Hindlimb muscle (tissue), 1 donor: ENCODE results near the gene SIGLEC8. TPM values are rescaled to one million over a fixed set of nuclear protein-coding genes. Genes with fewer than 3 reads are reported as not detected.
"Not testable (repeated sequence)": the region's sequence is repeated elsewhere in the genome, so short reads cannot be mapped to it uniquely, and the experiment has no call there.

Experiments used
- DNase-seq: peaks from one replicate; pipeline ENCODE4 v3.0.0-alpha.2; 2013
- polyA plus RNA-seq: library from polyadenylated mRNA; unstranded; fragments of 120-200 nt; gene quantifications from one replicate; pipeline ENCODE4 v1.2.1, GENCODE V29; 2013; ENCODE audit not compliant: insufficient read length

Gene SIGLEC8
- polyA plus RNA-seq, result 0.10 TPM

DNA sequence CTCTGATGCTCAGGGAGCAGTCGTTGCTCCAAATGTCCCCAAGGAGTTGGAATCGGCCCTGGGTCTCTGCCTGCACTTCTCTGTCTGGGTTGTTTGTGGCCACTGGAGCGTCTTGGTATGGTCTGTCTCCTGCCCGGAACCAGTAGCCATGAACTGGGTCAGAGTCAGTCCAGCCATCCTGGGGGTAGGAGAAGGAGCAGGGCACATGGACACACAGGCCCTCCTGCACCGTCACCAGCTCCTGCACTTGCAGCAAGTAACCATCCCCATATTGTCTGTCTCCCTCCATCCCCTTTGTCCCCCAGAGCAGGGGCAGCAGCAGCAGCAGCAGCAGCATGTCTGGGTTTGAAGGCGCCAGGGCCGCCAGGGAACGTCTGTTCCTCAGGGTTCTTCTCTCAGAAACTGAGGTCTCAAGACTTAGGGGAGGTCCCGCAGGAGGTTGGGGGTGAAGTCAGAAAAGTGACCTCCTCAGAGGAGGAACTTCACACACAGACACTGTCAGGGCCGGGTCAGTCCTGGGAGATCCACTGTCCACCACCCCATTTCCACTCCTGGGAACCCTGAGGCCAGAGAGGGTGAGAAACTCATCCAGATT, at the start of gene SIGLEC8:
Gene SIGLEC8 (minus strand): TSS at position 404 of the 595 bp plus-strand sequence. CDS start 67 bp downstream, at position 337.
- no peak for DNase-seq

DNA sequence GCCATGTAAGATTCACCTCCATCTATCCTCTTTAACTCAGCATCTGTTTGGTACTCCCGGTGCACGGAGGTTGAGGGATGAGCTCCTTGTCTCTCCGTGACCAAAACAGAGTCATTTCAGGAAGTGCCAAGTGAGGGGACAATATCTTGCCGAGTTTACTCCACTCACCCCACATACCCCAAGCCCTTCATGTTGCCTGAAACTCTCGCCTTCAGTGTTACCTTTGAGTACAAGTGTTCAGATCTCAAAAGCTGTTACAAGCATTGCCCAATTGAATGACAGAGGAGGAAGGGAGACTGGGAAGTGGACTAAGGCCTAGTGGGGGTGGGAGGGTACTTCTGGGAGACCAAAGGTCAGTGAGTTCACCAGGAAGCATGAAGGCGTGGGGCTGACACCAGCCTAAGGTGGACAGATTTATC, 49.4 kb upstream of the SIGLEC8 start:
- DNase-seq, result no peak

DNA sequence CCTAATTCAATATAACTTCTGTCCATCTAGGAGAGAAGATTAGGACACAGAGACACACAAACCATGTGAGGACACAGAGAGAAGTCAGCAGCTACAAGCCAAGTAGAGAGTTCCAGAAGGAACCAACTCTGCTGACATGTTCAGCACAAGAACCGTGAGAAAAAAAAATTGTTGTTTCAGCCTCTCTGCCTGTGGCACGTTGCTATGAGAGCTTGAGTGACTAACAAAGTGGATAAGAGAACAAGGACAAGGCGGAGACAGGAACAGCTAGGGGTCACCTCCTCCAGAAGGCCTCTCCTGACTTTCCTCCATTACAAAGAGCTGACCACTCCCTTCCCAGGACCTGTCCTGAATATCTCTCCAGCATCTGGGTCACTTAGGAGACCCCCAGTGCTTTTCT, 48.9 kb upstream of the SIGLEC8 start:
- no peak for DNase-seq

DNA sequence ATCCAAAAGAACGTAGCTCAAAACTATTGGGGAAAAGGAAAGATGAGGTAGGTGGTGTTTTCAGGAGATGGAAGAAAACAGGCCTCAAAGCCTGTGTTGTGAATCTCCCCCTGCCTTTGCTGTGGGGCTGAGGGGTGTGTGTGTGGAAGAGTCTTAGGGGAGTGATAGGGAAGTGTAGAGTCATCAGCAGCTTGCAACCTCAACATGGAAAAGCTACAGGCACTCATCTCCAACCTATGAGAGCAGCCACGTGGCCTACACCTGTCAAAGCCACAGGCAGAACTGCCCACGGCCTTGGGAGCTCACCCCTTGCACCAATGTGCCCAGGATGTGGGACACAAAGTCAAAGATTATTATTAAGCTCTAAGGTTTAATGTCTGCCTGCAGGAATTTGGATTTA, 47.6 kb upstream of the SIGLEC8 start:
- no peak for DNase-seq

- DNase-seq, result no peak
Observed at GRCh38 chr19:51503896-51504295, 45.6 kb upstream of the SIGLEC8 start.

DNA sequence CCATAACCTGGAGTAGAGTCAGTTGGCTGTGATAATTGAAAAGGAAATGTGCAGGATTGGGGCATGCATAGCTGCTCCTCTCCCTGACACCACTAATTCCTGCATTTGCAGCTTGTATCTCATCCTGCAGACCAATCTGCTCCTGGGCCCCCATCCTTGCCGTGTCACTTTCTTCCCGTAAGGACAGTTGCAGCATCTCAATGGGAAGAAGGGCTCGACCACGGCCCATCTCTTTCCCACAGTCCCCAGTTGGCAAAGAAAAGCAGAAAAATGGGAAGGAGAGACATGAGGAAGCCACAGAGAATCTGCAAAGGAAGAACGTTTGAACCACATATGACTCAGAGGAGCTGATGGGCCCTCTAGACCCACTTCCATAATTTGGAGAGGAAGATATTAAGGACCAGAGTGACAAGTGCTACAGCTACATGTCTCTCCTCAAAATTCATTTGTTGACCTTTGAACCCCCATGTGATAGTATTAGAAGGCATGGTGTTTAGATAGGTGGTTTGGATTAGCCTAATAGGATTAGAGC, 45.1 kb upstream of the SIGLEC8 start:
- no peak for DNase-seq

DNA sequence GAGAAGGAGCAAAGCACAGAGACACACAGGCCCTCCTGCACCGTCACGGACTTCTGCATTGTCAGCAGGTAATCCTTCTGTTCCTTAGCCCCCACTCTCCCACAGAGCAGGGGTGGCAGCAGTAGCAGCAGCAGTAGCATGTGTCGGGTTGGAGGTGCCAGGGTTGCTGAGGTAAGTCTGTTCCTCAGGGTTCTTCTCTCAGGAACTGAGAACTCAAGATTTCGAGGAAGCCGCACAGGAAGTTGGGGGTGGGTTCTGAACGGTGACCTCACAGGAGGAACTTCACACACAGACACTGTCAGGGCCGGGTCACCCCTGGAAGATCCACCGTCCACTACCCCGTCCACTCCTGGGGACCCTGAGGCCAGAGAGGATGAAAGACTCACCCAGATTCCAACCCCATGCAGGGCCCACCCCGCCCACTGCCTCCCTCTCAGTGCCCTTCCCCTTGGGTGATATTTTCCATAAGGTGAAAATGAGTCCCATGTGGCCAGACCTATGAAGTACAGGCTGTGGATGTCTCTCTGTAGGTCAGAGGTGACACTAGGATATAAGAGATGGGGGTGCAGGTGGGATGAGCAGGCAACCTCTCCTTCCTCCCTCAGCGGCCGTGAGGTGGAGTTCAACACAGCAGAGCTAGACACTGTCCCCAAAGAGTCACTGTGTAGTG, 43.5 kb upstream of the SIGLEC8 start, which contains the start of gene SIGLEC12:
Gene SIGLEC12 (minus strand): TSS at position 207 of the 670 bp plus-strand sequence. CDS start 67 bp downstream, at position 140.
- no peak for DNase-seq

GRCh38 chr19:51500931-51501330, 42.7 kb upstream of the SIGLEC8 start:
- DNase-seq, result not testable (repeated sequence)

GRCh38 chr19:51497666-51498065, 39.4 kb upstream of the SIGLEC8 start:
- DNase-seq, result no peak

- no peak for DNase-seq
Observed at GRCh38 chr19:51493776-51494175, 35.5 kb upstream of the SIGLEC8 start.

GRCh38 chr19:51491586-51491985, 33.3 kb upstream of the SIGLEC8 start:
- DNase-seq, result no peak

GRCh38 chr19:51490676-51491075, 32.4 kb upstream of the SIGLEC8 start:
- no peak for DNase-seq

- no peak for DNase-seq
Observed at GRCh38 chr19:51489113-51489512, 30.9 kb upstream of the SIGLEC8 start.

DNA sequence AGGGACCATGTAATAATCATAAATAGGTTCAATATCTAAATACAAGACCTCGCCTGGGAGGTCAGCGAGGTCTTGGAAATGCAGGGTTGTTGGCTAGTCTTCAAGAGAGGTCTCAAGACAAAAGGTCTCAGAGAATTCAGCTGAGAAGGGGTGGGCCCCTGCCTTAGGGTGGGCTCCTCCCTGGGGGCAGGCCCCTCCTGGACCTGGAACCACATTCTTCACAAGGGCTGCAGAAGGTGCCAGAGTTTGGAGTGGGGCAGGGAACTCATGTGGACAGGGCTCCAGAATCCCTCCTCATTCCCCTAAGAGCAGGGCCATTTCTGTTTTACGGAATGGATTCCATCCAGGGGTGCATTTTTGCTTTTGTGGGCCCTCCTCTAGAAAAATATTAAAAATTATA, 30.2 kb upstream of the SIGLEC8 start:
- no peak for DNase-seq

- DNase-seq, result no peak
Observed at GRCh38 chr19:51485960-51486660, 27.9 kb upstream of the SIGLEC8 start.

- peak; percentile 12 for DNase-seq
Observed at GRCh38 chr19:51480590-51480989, 22.3 kb upstream of the SIGLEC8 start.

- no peak for DNase-seq
Observed at GRCh38 chr19:51479531-51480331, 21.5 kb upstream of the SIGLEC8 start.

GRCh38 chr19:51478381-51479234, 20.4 kb upstream of the SIGLEC8 start, which contains the start of gene CEACAM18:
CEACAM18 (plus strand) TSS chr19:51478539.
- DNase-seq, result no peak

GRCh38 chr19:51477344-51477743, 19.1 kb upstream of the SIGLEC8 start:
- no peak for DNase-seq

DNA sequence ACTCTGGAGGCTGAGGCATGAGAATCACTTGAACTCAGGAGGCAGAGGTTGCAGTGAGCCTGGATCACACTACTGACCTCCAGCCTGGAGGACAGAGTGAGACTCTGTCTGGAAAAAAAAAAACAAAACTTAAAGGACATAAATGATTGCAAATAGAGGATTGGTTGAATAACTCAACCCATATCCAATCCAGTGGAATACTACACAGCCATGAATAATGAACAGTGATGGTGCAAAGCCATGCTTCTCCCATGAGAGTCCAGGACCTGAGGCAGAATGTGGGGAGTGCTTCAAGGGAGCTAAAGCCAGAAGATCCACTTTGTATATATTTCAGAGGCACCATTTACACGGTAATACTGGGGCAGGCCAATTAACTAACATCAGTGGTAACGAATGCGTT, 17.9 kb upstream of the SIGLEC8 start:
- DNase-seq, result no peak

- DNase-seq, result peak; percentile 45
Observed at GRCh38 chr19:51473009-51473707, 14.9 kb upstream of the SIGLEC8 start.
